Fibroblast of lung (primary cell): Measurements from ENCODE around the gene IQSEC3.

ENCODE experiments used
- EZH2 ChIP-seq: IDR thresholded peaks from 2 replicates; pipeline ENCODE4 v1.5.1; 2012; ENCODE audit warnings: low read length, control low read depth, mild to moderate bottlenecking; ENCODE audit errors: missing control alignments
- TF ChIP-seq, protein P1 (sequence below), 2 donors: IDR thresholded peaks in 1 of 2; conservative IDR thresholded peaks in 1 of 2; 1 replicate in 1 of 2; 2 replicates in 1 of 2; pipeline ENCODE4 v1.5.1; 2011 to 2012; ENCODE audit warnings: low read length in 2 of 2, control low read depth in 1 of 2, inconsistent platforms in 1 of 2, low read depth in 1 of 2, mild to moderate bottlenecking in 1 of 2

DNA sequence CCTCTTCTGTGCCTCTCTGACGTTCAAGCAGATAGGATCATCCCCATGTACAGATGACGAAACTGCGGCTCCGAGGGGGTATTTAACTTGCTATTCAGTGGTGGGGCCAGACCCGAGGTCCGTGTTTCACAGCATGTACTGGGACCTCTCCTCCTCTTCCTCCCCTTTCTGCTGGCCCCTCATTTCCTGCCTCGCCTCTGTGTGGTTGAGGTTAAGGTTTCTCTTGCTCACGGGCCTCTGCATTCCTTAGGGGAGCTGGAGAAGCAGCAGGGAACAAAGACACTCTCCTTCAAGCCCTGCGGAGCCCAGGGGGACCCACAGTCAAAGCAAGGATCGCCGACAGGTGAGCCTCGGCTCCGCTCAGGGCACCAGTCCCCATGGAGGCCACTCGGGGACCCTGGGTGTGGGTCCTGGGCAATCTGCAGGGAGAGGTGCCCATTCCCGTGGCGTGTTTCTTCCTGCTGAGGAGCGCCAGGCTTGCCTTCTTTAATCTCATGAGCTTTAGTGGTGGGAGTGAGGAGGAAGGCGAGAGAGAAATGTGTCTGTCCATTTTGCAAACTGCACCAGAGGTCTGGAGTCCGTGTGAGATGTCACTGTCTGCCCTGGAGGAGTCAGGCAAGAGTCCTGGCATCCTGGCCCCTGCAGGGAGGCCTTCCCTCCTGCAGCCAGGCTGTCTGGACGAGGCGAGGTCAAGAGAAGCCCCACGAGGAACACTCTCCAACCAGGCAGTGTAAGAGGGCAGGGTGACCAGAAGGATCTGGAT lies 102.4 kb downstream of the IQSEC3 start:
- TF ChIP-seq, protein P1, sequence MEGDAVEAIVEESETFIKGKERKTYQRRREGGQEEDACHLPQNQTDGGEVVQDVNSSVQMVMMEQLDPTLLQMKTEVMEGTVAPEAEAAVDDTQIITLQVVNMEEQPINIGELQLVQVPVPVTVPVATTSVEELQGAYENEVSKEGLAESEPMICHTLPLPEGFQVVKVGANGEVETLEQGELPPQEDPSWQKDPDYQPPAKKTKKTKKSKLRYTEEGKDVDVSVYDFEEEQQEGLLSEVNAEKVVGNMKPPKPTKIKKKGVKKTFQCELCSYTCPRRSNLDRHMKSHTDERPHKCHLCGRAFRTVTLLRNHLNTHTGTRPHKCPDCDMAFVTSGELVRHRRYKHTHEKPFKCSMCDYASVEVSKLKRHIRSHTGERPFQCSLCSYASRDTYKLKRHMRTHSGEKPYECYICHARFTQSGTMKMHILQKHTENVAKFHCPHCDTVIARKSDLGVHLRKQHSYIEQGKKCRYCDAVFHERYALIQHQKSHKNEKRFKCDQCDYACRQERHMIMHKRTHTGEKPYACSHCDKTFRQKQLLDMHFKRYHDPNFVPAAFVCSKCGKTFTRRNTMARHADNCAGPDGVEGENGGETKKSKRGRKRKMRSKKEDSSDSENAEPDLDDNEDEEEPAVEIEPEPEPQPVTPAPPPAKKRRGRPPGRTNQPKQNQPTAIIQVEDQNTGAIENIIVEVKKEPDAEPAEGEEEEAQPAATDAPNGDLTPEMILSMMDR (conservative IDR thresholded peaks at IDR 0.05 in 1 of 2, IDR thresholded peaks at IDR 0.05 in 1 of 2; ENCODE audit: low read depth in 1 of 2, low read length in 2 of 2): no peak
- no peak for TF ChIP-seq EZH2
